ENCODE measurements around the gene RAP1GAP2.
"Not testable (repeated sequence)": the region's sequence is repeated elsewhere in the genome, so short reads cannot be mapped to it uniquely, and the experiment has no call there.

Gene RAP1GAP2

DNA sequence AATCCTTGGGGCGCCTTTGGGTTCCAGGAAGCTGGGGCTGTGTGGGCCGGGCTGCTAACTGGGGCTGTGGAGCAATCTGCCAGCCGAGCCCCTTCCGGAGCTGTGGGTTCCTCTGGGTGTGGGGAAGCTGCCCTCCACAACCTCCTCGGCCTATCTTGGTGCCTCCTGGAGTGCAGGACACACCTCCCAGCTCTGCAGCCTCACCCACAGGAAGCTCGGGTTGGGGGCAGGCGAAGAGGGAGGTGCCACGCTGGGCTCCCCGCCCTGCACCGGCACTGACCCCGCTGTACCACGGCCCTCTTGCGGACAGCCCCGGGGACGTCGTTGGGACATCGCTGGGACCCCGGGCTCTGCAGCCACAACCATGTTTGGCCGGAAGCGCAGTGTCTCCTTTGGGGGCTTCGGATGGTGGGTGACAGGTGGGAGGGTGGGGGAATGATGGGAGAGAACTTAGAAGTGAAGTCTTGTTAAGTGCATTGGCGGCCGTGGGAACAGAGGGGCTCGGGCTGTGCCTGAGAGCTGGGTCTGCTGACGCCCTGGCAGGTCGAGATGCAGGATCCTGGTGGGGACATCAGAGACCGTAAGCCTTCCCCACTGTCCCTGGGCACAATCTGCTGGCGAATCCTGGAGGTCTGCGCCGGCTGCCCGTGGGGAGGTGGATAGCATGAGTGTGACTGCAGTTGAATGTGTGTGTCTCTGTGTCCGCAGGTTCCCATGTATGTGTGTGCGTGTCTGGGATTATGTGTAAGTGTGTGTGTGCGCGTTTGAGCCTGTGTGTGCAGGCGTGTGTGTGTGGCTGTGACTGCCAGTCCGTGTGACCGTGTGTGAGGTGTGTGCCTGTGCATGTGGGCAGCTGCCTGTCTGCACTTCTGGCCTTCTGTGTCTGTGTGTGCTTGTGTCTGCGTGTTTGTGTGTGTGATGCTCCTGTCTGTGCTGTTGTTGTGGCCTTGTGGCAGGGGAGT is at the start of gene RAP1GAP2:
TSS of gene RAP1GAP2 (plus strand) at position 275 of the 962 bp plus-strand sequence. CDS start at position 365, 90 bp downstream.
- DNase-seq: no peak

DNA sequence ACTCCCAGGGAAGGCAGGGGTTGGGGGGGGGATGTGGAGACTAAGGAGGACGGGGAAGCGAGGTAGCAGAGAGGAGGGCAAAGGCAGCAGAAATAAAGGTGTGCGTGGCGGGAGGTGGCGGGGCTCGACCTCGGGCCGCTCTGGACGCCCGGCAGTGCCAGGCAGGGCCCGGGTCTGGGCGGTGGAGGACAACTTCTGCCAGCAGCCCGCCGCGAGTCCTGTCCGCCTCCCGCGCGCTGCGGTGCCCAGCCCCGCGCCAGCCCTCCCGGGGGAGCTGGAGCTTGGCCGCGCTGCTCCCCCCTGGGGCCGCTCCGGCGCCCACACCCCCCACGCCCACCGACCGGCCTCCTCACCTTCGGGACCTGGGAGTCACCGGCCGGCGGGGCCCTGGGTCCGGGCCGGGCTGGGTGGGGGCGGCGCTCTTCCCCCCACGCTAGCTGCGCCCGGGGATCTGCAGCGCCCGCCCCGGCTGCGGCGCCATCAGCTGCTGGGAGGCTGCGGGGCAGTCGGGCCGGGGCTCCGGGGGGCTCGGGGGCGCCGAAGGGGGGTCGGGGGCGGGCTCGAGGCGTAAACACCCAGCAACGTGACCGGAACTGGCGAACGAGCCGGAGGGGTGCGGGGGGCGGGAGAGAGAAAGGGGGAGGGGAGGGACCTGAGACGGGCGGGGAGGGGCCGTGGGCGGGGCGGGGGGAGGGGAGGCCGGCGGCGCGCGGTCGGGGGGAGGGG is 47.0 kb upstream of the RAP1GAP2 start, which contains the start of gene CCDC92B:
TSS of gene CCDC92B (minus strand) at position 595 of the 726 bp plus-strand sequence. CDS start 14,507 bp downstream, outside the sequence.
- peak; percentile 63 for DNase-seq

- peak; percentile 88 for DNase-seq
Measured at GRCh38 chr17:2749784-2750181, 46.5 kb upstream of the RAP1GAP2 start.

DNA sequence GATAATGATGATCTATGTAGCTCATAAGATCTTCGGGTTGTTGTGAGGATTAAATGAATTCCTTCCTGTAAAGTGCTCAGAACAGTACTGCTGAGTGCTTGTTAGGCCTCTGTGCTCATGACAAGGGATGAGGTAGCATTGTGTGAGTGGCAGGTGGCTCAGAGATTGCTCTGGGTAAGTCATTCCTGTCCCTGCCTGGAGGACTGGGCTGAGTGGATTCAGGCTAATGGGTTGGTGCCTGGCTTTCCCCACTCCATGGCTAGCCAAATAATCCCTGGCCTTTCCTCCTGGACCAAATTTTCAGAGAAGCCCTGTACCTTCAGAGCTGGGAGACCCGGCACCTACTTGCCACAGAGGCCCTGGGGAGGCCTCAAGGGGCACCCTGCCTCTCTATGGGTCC is 45.5 kb upstream of the RAP1GAP2 start:
- peak; percentile 65 for DNase-seq

DNA sequence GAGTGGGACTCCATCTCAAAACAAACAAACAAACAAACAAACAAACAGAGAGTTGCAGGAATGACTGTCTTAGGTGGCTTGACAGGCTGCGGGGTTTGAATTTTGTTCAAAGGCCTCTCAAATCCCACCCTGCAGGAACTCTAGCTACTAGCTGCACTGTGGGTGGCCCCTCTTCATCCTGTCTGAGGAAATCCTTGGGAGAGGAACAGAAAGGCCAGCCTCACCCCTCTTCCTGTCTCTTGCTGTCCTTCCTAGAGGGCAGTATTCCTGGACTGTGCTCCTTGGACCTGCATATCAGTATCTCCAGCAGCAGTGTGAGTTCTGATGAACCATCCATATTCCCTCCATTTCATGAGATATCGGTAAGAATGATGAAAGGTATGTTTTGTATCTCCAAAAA is 44.7 kb upstream of the RAP1GAP2 start:
- no peak for DNase-seq

GRCh38 chr17:2755891-2756724 is 40.1 kb upstream of the RAP1GAP2 start:
- DNase-seq: peak; percentile 59

- no peak for DNase-seq
Measured at GRCh38 chr17:2758870-2759269, 37.4 kb upstream of the RAP1GAP2 start.

- DNase-seq: peak; percentile 18
Measured at GRCh38 chr17:2770129-2770528, 26.1 kb upstream of the RAP1GAP2 start.

DNA sequence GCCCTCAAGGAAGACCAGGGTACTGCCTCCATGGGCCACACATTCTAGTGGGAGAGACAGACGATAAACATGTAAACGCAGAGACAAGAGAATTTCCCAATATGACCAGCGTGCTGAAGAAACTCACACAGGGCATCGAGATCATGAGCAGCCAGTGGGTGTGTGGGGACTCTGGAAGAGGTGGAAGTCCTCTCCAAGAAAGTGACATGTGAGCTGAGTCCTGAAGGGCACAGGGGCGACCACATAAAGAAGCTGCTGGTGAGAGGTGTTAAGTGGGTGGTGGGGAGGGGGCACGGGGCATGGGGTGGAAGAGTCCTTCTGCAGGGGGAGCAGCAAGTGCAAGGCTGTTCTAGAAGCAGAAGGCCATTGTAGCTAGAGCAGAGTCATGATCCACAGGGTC is 21.0 kb upstream of the RAP1GAP2 start:
- DNase-seq: no peak

GRCh38 chr17:2776589-2777241 is 19.5 kb upstream of the RAP1GAP2 start:
- peak; percentile 61 for DNase-seq

GRCh38 chr17:2777242-2777867 is 18.9 kb upstream of the RAP1GAP2 start:
- peak; percentile 33 for DNase-seq

GRCh38 chr17:2778489-2778888 is 17.7 kb upstream of the RAP1GAP2 start:
- DNase-seq: no peak

DNA sequence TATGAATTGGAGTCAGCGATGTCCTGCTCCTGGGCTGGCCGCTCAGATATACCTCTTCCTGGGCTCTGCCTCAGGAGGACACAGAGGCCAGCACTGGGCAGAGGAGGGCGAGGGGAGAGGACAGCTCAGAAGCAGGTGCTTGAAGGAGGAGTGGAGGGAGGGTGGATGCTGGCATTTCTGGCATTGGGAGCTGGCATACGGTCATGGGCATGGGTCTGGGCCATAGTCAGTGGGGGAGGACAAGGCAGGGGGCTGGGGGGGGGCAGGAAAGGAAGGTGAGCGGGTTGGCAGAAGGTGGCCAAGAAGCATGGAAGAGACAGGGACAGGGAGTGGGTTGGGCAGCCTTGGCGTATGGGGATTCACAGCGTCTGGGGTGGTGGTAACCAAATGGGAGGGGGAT is 16.7 kb upstream of the RAP1GAP2 start:
- no peak for DNase-seq

GRCh38 chr17:2780256-2780655 is 16.0 kb upstream of the RAP1GAP2 start:
- DNase-seq: no peak

GRCh38 chr17:2780931-2781454 is 15.2 kb upstream of the RAP1GAP2 start:
- DNase-seq: no peak

GRCh38 chr17:2781598-2781997 is 14.6 kb upstream of the RAP1GAP2 start:
- DNase-seq: not testable (repeated sequence)

DNA sequence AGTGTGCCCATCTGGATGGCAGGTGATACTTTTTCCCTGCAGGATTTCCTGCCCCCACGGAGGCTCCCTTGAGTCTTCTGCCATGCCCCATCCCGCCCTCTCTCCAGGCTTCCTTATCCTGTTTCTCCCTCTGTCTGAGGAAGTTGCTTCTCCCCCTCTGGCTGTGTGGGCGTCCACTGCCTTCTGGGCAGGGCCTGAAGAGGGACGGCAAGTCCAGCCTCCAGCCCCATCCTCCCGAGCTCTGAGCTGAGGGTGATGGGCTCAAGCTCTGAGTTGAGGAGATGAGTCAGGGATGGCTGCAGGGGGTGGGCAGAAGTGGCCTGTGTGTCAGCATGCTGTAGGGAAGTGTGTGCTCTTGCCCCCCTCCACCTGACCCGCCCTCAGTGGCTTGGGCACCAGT is 14.2 kb upstream of the RAP1GAP2 start:
- DNase-seq: no peak

DNA sequence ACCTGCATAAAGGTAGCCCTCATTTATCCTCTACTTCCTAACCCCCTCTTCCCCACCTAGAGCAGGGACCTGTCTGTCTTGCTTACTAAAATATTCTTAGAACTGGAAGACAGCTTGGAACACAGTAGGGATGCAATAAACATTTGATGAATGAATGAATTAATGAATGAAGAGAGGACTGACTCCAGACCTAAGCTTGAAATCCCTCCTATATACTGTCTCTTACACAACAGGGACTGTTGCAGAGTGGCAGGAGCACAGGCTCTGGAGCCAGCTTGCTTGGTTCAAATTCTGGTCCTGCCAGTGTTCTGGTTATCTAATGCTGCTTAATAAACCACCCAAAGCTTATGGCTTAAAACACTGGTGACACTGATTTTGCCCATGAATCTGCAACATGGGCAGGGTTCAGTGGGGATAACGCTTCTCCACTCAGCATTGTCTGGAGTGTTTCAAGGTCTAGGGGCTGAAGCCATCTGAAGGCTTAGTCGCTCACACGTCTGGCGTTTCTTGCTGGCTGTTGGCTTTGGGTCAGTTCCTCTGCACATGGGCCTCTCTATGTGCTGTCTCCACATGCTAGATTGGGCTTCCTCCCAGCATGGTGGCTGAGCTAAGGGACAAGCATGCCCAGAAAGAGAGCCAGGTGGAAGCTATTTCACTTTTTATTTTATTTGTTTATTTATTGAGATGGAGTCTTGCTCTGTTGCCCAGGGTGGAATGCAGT is 12.8 kb upstream of the RAP1GAP2 start:
- DNase-seq: no peak

GRCh38 chr17:2784864-2785263 is 11.4 kb upstream of the RAP1GAP2 start:
- DNase-seq: no peak

GRCh38 chr17:2785376-2785775 is 10.9 kb upstream of the RAP1GAP2 start:
- DNase-seq: not testable (repeated sequence)

Measured in DMS53 (cell line).